GM04504 (cell line): Measurements from ENCODE around the gene PDZRN3.
"Not testable (repeated sequence)": the region's sequence is repeated elsewhere in the genome, so short reads cannot be mapped to it uniquely, and the experiment has no call there.

Source experiments
- DNase-seq: peaks from one replicate; pipeline ENCODE4 v3.0.0-alpha.2; 2012; ENCODE audit warnings: low read depth

PDZRN3 gene

GRCh38 chr3:73490453-73491286 lies 134.1 kb downstream of the PDZRN3 start:
- no peak for DNase-seq

GRCh38 chr3:73485877-73486330 lies 138.8 kb downstream of the PDZRN3 start:
- DNase-seq = no peak

GRCh38 chr3:73484656-73485248 lies 140.0 kb downstream of the PDZRN3 start:
- DNase-seq = no peak

- no peak for DNase-seq
Measured at GRCh38 chr3:73481888-73482287, 142.9 kb downstream of the PDZRN3 start.

GRCh38 chr3:73480187-73480672 lies 144.5 kb downstream of the PDZRN3 start:
- DNase-seq = no peak

GRCh38 chr3:73479325-73479724 lies 145.4 kb downstream of the PDZRN3 start:
- no peak for DNase-seq

- no peak for DNase-seq
Measured at GRCh38 chr3:73478858-73479257, 145.9 kb downstream of the PDZRN3 start.

GRCh38 chr3:73475717-73476116 lies 149.0 kb downstream of the PDZRN3 start:
- no peak for DNase-seq

- DNase-seq = no peak
Measured at GRCh38 chr3:73475175-73475574, 149.6 kb downstream of the PDZRN3 start.

- no peak for DNase-seq
Measured at GRCh38 chr3:73474619-73475018, 150.1 kb downstream of the PDZRN3 start.

- no peak for DNase-seq
Measured at GRCh38 chr3:73473898-73474416, 150.8 kb downstream of the PDZRN3 start.

GRCh38 chr3:73473181-73473897 lies 151.4 kb downstream of the PDZRN3 start:
- DNase-seq = no peak

GRCh38 chr3:73471986-73472787 lies 152.6 kb downstream of the PDZRN3 start:
- DNase-seq = no peak

- DNase-seq = no peak
Measured at GRCh38 chr3:73470860-73471259, 153.9 kb downstream of the PDZRN3 start.

GRCh38 chr3:73469331-73469730 lies 155.4 kb downstream of the PDZRN3 start:
- DNase-seq = no peak

- no peak for DNase-seq
Measured at GRCh38 chr3:73467211-73467610, 157.5 kb downstream of the PDZRN3 start.

- DNase-seq = no peak
Measured at GRCh38 chr3:73465926-73466325, 158.8 kb downstream of the PDZRN3 start.

GRCh38 chr3:73464126-73464525 lies 160.6 kb downstream of the PDZRN3 start:
- DNase-seq = not testable (repeated sequence)

GRCh38 chr3:73461547-73461946 lies 163.2 kb downstream of the PDZRN3 start:
- no peak for DNase-seq

GRCh38 chr3:73459711-73460110 lies 165.0 kb downstream of the PDZRN3 start:
- no peak for DNase-seq

- DNase-seq = no peak
Measured at GRCh38 chr3:73453666-73454065, 171.1 kb downstream of the PDZRN3 start.

- DNase-seq = no peak
Measured at GRCh38 chr3:73452729-73453128, 172.0 kb downstream of the PDZRN3 start.
